HG03354 (cell line): ENCODE results near the gene CEMIP2.

Experiments
- ATAC-seq: cut with Tn5 transposase; IDR thresholded peaks from one replicate; pipeline ENCODE4 v1.9.1; 2021; ENCODE audit warnings: mild to moderate bottlenecking; ENCODE audit not compliant: unreplicated experiment, poor library complexity, severe bottlenecking

The CEMIP2 gene

GRCh38 chr9:71755230-71755629 lies 13.1 kb downstream of the CEMIP2 start:
- no peak for ATAC-seq

- ATAC-seq = no peak
These were observed 14.2 kb downstream of the CEMIP2 start for GRCh38 chr9:71754151-71754550.

- ATAC-seq = no peak
These were observed 15.4 kb downstream of the CEMIP2 start for GRCh38 chr9:71752928-71753327.

- ATAC-seq = no peak
These were observed 16.0 kb downstream of the CEMIP2 start for GRCh38 chr9:71752352-71752751.

- ATAC-seq = no peak
These were observed 20.0 kb downstream of the CEMIP2 start for GRCh38 chr9:71748280-71748743.

GRCh38 chr9:71747576-71747975 lies 20.7 kb downstream of the CEMIP2 start:
- no peak for ATAC-seq

- no peak for ATAC-seq
These were observed 21.6 kb downstream of the CEMIP2 start for GRCh38 chr9:71746758-71747125.

GRCh38 chr9:71746023-71746757 lies 22.1 kb downstream of the CEMIP2 start:
- no peak for ATAC-seq

- ATAC-seq = no peak
These were observed 23.4 kb downstream of the CEMIP2 start for GRCh38 chr9:71744754-71745521.

GRCh38 chr9:71743882-71744281 lies 24.4 kb downstream of the CEMIP2 start:
- ATAC-seq = no peak

- no peak for ATAC-seq
These were observed 25.1 kb downstream of the CEMIP2 start for GRCh38 chr9:71743217-71743705.

- ATAC-seq = no peak
These were observed 25.6 kb downstream of the CEMIP2 start for GRCh38 chr9:71742703-71743102.

GRCh38 chr9:71741926-71742648 lies 26.2 kb downstream of the CEMIP2 start:
- ATAC-seq = no peak

- ATAC-seq = no peak
These were observed 28.1 kb downstream of the CEMIP2 start for GRCh38 chr9:71740199-71740598.

- no peak for ATAC-seq
These were observed 30.9 kb downstream of the CEMIP2 start for GRCh38 chr9:71737455-71737854.

GRCh38 chr9:71736236-71736635 lies 32.1 kb downstream of the CEMIP2 start:
- no peak for ATAC-seq

- no peak for ATAC-seq
These were observed 33.4 kb downstream of the CEMIP2 start for GRCh38 chr9:71734950-71735349.

GRCh38 chr9:71733176-71733575 lies 35.1 kb downstream of the CEMIP2 start:
- ATAC-seq = no peak

- ATAC-seq = no peak
These were observed 38.3 kb downstream of the CEMIP2 start for GRCh38 chr9:71729816-71730526.

GRCh38 chr9:71726723-71727122 lies 41.6 kb downstream of the CEMIP2 start:
- ATAC-seq = no peak
